ENCODE results near the gene STARD3NL.
"Not testable (repeated sequence)": the region's sequence is repeated elsewhere in the genome, so short reads cannot be mapped to it uniquely, and the experiment has no call there.

- TF ChIP-seq ISL1 (CRISPR knock-in tag; IDR thresholded peaks at IDR 0.05); ESRRG (CRISPR knock-in tag; IDR thresholded peaks at IDR 0.05); ARNTL (CRISPR knock-in tag; IDR thresholded peaks at IDR 0.05; ENCODE audit: borderline replicate concordance, low read depth); OSR1 (CRISPR knock-in tag; IDR thresholded peaks at IDR 0.05); TOX (CRISPR knock-in tag; IDR thresholded peaks at IDR 0.05; ENCODE audit: borderline replicate concordance): not testable (repeated sequence)
Measured at GRCh38 chr7:38243345-38243744, 65.3 kb downstream of the STARD3NL start.

Data from SK-N-SH treated with all-trans-retinoic acid at 6 μM for 48 hours (cell line).